Activated T-helper 9 cell treated with anti-CD3 and anti-CD28 coated beads, Interleukin-2, amount 50 U/mL, for 16 hours (primary cell): ENCODE data around the gene PATJ.
"Not testable (repeated sequence)": the region's sequence is repeated elsewhere in the genome, so short reads cannot be mapped to it uniquely, and the experiment has no call there.

Experiments
- DNase-seq: peaks from one replicate; pipeline ENCODE4 v3.0.0-alpha.2; 2020; ENCODE audit warnings: low read depth

The PATJ gene

GRCh38 chr1:62103846-62104245, 361.6 kb downstream of the PATJ start:
- no peak for DNase-seq

DNA sequence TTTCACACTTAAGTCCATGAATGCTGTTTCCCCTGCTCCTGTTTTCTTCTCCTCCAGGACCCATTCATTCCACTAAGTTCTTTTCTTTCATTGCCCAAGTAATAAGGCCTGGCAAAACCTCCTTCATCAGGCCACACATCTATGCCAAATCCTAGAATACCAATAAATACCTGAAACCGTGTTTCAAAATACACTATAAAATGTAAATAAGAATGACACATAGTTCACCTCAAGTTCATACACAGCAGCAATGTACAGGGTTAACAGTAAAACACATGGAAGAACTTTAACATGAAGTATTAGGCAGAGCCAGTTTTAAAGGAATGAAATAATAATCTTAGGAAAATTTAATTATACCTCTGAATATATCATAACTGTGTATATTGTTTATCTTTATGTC, 365.6 kb downstream of the PATJ start:
- no peak for DNase-seq

DNA sequence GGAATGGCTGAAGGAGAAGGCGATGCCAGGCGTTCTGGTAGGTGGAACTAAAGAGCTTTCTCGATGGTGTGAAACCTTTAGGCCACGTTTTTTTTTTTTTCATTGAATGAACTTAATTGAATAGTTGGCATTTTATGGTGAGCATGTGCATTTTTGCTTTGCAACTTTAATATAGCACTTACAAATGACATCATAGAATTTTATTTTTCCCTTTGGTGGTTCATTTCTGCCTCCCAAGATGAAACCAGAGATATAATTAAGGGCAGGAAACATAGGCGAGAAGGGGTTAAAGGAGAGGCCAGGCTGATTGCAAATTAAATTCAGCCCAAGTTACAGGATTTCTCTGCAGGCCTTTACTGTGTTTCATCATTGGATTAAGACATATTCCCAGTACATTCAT, 366.8 kb downstream of the PATJ start:
- no peak for DNase-seq

DNA sequence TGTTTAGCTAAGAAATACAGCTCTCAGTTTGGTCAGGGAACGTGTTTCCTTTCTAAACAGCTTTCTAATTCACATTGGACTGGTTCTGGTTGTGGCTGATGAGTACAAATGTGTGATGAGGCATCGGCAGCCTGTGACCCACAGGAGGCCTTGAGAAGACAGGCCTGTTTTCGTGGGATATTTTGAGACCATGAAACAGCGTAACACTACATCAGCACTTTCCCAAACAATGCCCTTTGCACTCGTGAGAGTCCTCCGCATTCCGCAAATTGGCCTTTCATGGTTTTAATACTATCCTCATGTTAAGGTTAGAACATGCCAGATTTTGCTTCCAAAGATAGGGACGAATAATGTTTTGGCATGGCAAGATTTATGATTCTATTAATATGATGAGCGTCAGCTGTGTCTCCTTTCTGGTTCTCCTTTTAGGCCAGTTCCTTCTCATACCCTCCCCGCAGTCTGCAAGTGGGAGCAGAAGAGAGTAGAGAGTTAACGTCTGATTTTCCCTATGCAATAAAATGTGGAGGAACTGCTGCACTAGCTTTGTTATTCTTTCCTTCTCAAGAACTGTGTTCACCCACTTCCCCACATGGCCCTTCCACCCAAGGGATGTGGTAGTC, 368.0 kb downstream of the PATJ start:
- DNase-seq: no peak

DNA sequence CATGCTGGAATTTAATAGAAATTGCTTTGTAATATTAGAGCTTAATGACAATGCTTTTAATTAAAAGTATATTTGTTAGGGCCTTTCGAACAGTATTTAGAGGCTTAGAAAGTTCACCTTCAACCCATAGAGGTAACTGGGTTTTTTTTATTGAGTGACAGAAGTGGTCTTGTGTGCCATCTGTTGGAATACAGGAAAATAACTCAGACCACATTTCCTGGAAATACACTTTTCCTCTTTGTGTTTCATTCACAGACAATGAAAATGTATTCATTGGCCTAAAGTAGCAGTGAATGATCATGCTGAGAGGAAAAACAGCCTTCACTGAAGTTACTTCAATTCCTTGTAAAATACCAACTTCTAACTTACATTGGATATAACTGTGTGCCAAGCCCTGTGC, 368.8 kb downstream of the PATJ start:
- DNase-seq: no peak

DNA sequence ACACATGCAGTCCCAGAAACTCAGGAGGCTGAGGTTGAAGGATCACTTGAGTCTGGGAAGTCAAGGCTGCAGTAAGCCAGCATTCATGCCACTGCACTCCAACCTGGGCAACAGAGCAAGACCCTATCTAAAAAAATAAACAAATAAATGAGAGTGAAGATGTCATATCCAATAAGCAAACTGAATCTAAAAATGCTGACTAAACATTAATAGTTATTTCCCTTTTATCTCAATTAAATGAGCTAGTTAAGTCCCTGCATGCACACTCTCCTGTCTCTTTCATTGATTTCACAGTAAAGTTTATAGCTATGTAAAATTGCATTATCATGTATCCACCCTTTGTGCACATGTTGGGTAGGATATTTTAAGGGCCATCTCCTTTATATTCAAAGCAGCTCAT, 371.2 kb downstream of the PATJ start:
- no peak for DNase-seq

DNA sequence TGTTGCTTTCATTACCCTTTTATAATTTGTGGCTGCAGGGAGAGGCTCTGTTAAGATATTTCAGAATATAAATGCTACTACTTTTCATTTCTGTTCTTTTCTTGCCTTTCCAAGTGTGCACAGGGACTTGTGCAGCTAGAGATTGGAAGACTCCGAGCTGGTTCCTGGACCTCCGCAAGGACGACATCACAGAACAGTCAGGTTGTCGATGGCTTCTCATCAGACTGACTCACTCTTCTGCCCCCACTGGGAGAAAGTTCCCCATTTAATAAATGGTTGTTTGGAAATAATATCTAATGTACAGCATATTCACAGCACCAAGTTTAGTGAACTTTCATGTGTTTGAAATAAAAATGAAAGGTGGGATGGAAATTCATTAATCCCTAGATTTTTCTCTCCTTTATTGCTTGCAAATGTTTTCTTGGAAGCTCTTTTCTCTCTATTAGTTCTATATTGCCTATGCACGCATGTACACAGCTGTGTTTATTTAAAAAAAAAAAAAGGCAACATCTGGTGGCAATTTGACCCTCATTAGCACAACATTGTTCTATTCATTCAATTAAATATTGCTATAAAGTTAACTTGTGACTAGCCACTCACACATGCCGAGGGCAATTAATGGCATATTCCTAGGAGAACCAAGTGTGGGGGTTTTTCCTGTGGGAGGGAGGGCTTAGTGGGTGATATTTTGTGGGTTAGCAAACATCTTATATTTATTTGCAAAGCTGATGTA, 374.9 kb downstream of the PATJ start:
- DNase-seq: no peak

DNA sequence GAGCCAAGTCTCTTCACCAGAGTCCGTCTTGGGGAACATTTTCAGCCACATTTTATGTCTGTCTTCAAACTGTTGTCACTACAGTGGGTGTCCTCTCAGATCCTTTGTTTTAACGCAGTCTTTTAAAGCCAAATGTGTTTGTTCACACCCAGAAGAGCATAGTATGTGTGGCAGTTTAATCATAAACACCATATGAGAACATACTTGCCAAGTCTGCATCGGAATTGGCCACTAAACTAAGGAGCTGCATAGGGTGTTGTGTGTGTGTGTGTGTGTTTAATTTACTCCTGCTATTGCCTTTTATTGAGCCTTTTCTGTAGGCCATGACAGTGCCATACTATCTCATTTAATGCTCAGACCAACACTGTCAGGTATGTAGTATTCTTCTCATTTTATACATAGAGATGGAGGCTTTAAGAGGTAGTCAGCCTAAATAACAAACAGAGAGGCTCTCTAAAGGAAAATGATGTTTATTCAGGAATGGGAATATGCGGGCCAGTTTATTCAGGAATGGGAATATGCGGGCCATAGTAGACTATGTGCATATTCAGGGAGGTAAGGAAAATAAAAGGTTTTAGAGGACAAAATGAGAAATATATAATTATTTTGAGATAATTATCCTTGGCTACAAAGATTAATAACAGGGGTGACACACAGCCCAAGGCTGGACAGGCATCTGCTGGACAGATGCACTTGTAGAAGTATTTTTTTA, 384.5 kb downstream of the PATJ start:
- no peak for DNase-seq

- DNase-seq: no peak
Measured at GRCh38 chr1:62128745-62129144, 386.5 kb downstream of the PATJ start.

GRCh38 chr1:62131093-62131725, 388.9 kb downstream of the PATJ start:
- DNase-seq: no peak

DNA sequence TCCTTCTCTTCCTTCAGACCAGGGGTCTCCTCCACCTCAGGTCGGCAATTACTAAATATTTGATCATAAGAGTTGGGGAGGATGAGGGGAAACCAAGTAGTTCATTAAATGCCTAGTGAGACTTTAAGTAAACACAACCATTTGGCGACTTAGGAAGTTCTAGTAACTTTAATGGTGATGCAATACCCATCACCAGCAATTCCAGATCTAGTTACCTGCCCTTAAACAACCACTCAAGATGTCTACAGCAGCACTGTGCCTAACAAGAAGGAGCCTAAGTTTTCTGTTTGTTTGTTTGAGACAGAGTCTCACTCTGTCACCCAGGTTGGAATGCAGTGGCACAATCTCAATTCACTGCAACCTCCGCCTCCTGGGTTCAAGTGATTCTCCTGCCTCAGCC, 395.7 kb downstream of the PATJ start:
- no peak for DNase-seq

DNA sequence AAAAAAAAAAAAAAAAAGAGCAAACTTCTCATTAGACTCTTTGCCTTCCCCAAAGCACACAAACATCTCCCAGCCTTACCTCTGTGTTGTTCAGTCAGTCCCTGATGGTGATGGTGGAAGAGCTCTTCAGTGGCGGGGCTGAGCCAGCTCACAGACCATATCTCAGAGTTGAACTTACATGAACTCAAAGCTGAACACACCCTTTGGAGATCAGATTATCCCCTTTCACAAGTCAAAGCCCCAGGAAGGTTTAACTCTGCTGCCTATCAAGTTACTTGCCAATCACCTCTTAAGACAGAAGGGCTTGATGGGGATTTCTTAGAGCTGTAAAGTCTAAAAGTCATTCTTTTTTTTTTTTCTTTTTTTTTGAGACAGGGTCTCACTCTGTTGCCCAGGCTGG, 397.1 kb downstream of the PATJ start:
- no peak for DNase-seq

GRCh38 chr1:62140666-62141065, 398.4 kb downstream of the PATJ start:
- DNase-seq: no peak

DNA sequence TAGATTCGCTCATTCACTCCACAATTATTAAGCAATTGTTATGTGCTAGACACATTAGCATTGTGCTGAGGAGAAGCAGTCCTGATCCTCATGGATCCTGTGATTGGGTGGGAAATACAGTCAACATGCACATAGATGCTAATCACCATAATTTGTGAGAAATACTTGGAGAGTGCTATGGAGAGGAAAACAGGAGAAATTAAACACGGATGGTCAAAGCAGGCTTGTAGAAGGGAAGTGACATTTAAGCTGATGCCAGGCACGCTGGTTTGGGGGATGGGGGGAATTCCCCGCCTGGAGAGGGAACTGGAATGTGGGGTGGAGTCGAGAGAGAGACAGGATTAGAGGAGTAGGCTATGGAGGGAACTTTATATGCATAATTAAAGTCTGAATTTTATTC, 400.2 kb downstream of the PATJ start:
- DNase-seq: no peak

- no peak for DNase-seq
Measured at GRCh38 chr1:62144238-62144831, 402.1 kb downstream of the PATJ start.

- DNase-seq: no peak
Measured at GRCh38 chr1:62159940-62160348, 417.7 kb downstream of the PATJ start.

- no peak for DNase-seq
Measured at GRCh38 chr1:62161711-62162110, 419.4 kb downstream of the PATJ start.

- not testable (repeated sequence) for DNase-seq
Measured at GRCh38 chr1:62170380-62170779, 428.1 kb downstream of the PATJ start.

DNA sequence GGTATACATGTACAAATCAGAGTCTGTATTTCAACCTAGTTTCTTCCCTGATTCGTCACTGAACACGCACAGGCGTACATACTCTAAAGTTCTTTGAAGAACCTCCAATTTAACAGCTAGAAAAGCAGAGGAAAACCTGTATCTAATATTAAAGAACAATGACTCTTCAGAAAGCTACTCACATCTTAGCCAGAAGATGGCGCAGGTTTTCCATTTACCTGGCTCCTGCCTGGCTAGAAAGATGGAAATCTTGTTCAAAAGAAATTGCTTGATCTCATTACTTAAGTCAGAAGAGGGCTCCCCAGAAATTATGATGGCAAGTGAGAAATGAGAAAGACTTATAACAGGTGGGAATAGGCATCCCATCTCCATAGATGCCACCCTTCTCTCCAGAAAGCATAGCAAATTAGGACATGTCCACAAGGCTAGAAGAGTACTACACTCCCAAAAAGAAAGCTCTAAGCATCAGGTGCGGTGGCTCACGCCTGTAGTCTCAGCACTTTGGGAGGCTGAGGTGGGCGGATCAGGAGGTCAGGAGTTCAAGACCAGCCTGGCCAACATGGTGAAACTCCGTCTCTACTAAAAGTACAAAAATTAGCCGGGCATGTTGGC, 433.4 kb downstream of the PATJ start:
- no peak for DNase-seq

GRCh38 chr1:62176597-62177312, 434.5 kb downstream of the PATJ start:
- DNase-seq: no peak

DNA sequence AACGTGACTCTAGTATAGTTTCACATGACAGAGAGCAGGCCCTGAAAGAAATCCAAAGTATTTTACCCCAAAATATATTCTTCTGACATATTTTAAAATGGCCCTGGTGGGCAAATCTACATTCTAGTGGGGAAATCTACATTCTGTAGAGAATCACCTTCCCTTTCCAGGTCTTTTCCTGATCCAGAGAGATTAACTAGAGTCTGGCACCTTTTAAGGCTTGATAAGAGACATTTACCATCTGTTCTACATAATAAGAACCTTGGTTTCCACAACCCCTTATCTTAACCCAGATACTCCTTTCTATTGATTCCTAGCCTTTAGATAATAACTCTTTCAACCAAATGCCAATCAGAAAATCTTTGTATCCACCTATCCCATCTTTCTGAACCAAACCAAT, 435.3 kb downstream of the PATJ start:
- DNase-seq: no peak
